NCI-H446 (cell line): ENCODE data around the gene RNFT2.

Experiments used
- DNase-seq, 2 experiments: peaks; one replicate each; lab custom pipeline; 2025; lab: John Stamatoyannopoulos, UW

RNFT2 gene

GRCh38 chr12:116878567-116879508, 140.7 kb downstream of the RNFT2 start:
- DNase-seq: no peak

GRCh38 chr12:116879509-116880212, 141.5 kb downstream of the RNFT2 start:
- peak in 1 of 2 experiments; percentile 16 for DNase-seq

- DNase-seq: no peak
Measured at GRCh38 chr12:116880213-116880816, 142.2 kb downstream of the RNFT2 start.

- peak in 1 of 2 experiments; percentile 62 for DNase-seq
Measured at GRCh38 chr12:116880817-116881324, 142.8 kb downstream of the RNFT2 start.

GRCh38 chr12:116881325-116881876, 143.3 kb downstream of the RNFT2 start, which contains the start of gene HRK:
Gene HRK (minus strand): TSS chr12:116881441. CDS start chr12:116881307, 134 bp downstream.
- DNase-seq: peak; percentile 20 to 62

GRCh38 chr12:116881877-116882507, 143.9 kb downstream of the RNFT2 start:
- no peak for DNase-seq

GRCh38 chr12:116882742-116883141, 144.6 kb downstream of the RNFT2 start:
- peak; percentile 39 to 60 for DNase-seq

GRCh38 chr12:116884871-116885270, 146.8 kb downstream of the RNFT2 start:
- DNase-seq: no peak

- no peak for DNase-seq
Measured at GRCh38 chr12:116885491-116885890, 147.4 kb downstream of the RNFT2 start.

- DNase-seq: no peak
Measured at GRCh38 chr12:116887244-116887643, 149.1 kb downstream of the RNFT2 start.

- DNase-seq: no peak
Measured at GRCh38 chr12:116887897-116888296, 149.8 kb downstream of the RNFT2 start.

GRCh38 chr12:116890330-116890729, 152.2 kb downstream of the RNFT2 start:
- no peak for DNase-seq

- DNase-seq: no peak
Measured at GRCh38 chr12:116891019-116891418, 152.9 kb downstream of the RNFT2 start.

GRCh38 chr12:116892349-116893140, 154.4 kb downstream of the RNFT2 start:
- DNase-seq: peak in 1 of 2 experiments; percentile 50

- no peak for DNase-seq
Measured at GRCh38 chr12:116894913-116895312, 156.8 kb downstream of the RNFT2 start.

GRCh38 chr12:116896411-116896924, 158.4 kb downstream of the RNFT2 start:
- DNase-seq: no peak

GRCh38 chr12:116897476-116897875, 159.4 kb downstream of the RNFT2 start:
- DNase-seq: no peak

- DNase-seq: no peak
Measured at GRCh38 chr12:116898669-116899068, 160.6 kb downstream of the RNFT2 start.

- no peak for DNase-seq
Measured at GRCh38 chr12:116901612-116902011, 163.5 kb downstream of the RNFT2 start.
